Middle frontal gyrus (tissue), 1 donor: ENCODE data around the gene PPP1R13L.
"Not testable (repeated sequence)": the region's sequence is repeated elsewhere in the genome, so short reads cannot be mapped to it uniquely, and the experiment has no call there.

ENCODE experiments used
- DNase-seq: peaks from one replicate; pipeline ENCODE4 v3.0.0-alpha.2; 2015; ENCODE audit warnings: low spot score; ENCODE audit errors: extremely low spot score

The PPP1R13L gene

DNA sequence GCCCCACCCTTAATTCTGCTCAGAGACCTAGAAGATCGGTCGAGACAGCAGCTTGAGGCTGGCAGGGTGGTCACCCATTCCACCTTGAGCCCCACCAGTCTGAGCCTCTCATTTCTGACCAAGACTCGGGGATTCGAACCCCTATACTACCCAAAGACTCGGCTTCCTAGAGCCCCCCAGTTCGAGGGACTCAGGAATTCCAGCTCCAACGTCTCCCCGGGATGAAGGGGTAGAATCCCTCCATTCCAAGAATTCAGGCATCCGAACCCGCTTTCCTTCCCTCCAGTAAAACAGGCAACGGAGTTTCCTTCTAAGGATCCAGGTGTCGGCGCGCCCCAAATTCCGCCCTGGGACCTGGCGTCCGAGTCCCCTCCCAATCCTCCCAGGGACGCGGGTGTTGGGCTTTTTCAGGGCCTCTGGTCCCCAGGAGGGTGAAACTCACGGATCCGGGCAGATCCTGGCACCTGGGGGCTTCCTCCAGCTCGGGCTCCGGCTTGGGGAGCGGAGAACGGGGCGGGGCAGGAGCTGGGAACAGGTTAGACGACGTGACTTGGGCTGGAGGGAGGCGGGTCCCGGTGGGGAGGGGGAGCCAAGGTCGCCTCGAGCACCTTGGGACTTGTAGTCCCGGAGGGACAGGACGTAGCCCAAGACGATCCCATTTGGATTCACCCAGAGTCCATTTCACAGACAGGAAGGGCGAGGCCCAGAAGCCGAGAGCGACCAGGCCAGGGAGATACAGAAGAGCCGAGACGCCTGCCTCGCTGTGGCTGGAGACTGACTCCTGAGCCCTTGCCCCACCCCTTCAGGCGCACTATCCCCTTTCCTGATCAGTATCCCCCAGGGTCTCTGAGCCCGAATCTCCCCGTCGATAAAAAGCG lies at the start of gene PPP1R13L:
Gene PPP1R13L, minus strand, starts transcription at position 513 of the 878 bp plus-strand sequence. CDS start 6,751 bp downstream, outside the sequence.
- DNase-seq: no peak

DNA sequence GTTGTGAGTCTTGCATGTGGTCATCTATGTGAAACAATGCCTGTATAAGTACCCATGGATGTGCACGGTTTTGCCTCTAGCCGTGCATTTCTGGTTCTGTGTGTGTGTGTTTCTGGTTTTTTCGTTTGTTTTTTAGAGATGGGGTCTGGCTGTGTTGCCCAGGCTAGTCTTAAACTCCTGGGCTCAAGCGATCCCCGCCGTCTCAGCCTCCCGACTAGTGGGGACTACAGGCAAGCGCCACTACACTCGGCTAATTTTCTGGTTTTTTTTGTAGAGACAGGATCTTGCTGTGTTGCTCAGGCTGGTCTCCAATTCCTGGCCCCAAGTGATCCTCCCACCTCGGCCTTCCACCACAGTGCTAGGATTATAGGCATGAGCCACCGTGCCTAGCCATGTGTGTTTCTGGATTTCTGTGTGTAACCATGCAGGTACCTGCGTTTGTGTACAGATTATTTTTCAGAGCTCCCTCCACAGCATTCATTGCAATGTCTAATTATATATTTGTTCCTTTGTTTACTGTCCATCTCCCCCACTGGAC lies 47.0 kb upstream of the PPP1R13L start:
- DNase-seq: no peak

- no peak for DNase-seq
Measured at GRCh38 chr19:45451131-45451849, 46.4 kb upstream of the PPP1R13L start.

DNA sequence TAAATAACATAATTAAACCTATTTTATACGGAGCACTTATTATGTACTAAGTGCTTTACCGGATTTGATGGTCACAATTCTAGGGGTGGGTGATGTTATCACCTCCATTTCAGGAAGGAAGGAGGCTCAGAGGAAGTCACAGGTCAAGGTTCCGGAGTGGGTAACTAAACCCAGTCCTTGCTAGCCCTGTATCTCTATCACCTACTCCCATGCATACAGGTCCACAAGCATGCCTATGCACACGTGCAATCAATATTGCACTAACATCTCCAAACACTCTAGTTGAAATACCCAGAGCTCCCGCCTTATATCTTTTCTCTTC lies 45.1 kb upstream of the PPP1R13L start:
- DNase-seq: no peak

DNA sequence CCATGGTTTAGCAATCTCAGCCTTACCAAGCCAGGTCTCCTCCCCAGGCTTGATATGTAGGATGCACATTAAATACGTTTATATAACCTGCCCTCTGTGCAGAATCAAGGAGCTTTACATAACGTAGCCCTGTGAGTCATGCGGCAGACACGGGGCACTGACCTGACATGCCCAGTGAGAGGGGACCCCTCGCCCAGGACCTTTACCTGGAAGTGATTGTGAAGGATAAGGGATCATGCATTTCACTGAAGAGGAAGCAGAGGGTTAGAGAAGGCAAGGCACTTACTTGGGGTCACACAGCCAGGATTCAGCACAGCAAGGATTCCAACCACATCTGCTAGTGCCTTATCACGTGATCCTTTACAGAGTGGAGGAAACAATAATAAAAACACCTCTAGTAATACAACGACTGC lies 44.0 kb upstream of the PPP1R13L start:
- no peak for DNase-seq

GRCh38 chr19:45448425-45448756 lies 43.5 kb upstream of the PPP1R13L start:
- DNase-seq: no peak

- DNase-seq: no peak
Measured at GRCh38 chr19:45446944-45447343, 42.1 kb upstream of the PPP1R13L start.

DNA sequence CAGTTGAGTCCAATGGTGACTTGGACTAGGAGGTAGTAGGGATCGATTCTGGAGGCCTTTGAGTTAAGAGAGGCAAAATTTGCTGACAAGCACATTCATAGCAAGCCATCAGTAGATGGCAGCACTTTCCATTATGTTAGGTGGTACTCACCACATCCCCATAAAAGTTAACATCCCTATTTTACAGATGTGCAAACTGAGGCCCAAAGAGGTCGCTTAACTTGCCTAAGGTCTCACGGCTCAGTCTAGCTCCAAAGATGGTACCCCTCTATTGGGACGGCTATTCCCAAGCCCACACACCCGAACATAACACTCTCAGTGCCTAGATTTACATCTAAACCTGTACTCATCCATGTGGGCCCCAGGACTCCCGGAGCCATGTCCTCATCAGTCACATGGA lies 41.4 kb upstream of the PPP1R13L start:
- DNase-seq: no peak

GRCh38 chr19:45445139-45445538 lies 40.3 kb upstream of the PPP1R13L start:
- no peak for DNase-seq

GRCh38 chr19:45444318-45445041 lies 39.6 kb upstream of the PPP1R13L start:
- DNase-seq: peak; percentile 60

GRCh38 chr19:45443462-45444317 lies 38.8 kb upstream of the PPP1R13L start:
- DNase-seq: no peak

DNA sequence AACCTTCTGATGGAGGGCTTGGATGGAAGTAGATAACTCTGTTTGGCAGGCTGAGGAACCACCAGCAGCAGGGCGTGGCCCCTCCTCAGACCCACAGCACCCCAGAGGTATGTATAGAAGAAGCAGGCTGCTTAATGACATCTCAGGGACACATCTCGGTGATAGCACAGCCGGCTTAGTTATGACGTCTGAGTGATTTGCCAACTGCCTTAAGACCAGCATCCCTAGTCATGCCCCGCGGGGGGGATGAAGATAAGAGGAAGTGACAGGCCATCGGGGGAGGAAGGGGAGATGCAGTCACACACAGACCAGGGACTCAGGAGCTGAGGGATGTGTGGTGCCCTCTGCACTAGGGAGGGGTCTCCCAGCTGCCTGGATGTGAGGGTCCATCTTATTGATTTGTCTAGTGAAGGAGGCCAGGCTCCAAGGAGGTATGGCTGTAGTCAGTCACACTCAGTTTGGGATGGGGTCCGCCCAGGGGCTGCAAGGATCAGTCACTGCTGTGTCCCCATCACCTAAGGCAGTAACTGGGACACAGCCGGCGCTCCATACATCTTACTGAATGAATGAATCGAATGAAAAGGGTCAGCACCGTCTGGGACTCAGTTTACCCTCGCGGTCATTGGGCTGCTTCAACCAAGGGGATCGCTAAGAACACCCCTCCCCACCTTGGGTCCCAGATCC lies 38.1 kb upstream of the PPP1R13L start:
- DNase-seq: no peak

DNA sequence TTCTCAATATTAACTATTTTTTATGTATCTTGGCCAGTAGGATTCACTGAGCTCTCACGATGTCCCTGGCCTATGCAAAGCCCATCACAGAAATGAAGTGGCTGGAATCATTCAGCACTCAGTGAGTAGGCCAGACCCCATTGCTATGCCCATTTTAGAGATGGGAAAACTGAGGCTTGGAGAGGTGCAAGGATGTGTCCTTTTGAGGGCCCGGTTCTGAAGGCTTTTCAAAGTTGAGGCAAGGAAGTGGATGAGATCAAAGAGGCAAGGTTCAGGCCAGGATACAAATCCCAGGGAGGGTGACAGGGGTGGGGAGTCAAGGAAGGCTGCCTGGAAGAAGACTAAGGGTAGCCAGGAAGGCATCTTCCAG lies 37.5 kb upstream of the PPP1R13L start:
- no peak for DNase-seq

DNA sequence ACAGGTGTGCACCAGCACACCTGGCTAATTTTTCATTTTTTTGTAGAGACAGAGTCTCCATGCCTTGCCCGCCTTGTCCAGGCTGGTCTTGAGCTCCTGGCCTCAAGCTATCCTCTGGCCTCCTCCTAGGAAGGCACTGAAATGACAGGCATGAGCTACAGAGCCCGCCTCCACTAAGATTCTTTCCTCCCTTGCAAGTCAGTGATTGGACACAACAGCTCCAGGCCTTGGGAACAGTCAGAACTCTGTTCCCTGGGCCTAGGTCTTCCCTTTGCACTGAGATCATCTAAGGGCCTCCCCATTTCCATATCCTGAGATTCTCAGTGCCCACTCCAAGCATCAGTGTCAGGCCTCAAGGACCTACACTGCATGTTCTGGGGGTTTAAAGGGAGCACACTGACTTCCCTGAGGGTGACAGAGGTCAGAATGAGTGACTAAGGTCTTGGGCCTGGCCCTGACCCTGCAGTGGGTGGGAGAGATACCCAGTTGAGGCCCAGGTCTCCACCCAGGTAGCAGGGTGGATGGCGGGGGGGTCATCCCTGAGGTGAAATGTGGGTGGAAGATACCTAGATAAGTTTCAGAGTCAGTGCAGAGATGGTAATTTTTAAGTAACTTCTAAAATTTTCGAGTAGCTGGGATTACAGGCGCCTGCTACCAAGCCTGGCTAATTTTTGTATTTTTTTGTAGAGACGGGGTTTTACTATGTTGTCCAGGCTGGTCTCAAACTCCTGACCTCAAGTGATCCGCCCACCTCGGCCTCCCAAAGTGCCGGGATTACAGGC lies 36.2 kb upstream of the PPP1R13L start:
- no peak for DNase-seq

DNA sequence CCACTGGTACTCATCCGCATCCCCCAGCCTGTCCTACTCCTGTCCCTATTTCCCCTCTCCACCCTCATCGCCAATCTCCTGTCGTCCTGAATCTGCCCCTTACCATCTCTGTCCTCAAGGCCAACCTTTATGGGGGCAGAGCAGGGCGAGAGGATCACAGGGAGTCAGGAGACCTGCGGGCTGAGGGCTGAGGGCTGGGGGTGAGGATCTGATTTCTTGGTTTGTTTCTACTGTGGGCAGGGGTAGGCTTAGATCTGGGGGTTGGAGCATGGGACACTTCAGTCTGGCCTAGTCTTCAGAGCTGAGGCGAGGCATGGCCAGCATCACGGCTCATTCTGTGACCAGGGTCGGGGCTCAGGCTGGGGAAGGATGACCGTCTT lies 35.4 kb upstream of the PPP1R13L start:
- DNase-seq: no peak

DNA sequence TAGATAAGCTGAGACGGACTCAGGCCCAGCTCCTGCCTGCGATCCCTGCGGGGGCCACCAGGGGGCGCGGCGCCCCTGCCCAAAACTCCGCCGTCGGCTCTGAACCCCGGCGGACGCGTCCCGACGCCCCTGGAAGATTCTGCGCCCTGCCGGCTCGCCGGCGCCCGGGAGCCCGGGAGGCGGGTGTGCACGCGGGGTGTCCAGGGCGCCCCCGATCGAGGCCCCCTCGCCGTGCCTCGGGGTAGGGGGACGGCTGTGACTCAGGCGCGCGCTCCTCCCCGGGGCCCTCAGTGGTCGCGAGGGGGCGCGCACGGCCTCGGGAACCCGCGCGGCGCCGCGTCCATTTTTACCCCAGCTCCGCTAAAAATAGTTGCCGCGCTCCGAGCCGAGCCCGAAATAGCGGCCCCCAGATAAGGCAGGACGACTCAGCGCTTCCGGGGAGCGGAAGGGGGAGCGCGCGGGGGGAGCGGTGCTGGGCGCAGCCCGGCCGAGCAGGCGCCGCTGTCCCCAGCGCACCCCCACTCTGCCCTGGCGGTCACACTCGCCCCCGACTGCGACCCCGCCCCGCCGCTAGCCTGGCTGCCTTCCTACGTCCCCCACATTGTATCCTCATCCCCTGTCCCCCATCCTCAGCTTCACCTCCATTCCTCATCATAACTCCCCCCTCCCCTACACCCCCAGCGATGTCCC lies 34.8 kb upstream of the PPP1R13L start:
- peak; percentile 68 for DNase-seq

DNA sequence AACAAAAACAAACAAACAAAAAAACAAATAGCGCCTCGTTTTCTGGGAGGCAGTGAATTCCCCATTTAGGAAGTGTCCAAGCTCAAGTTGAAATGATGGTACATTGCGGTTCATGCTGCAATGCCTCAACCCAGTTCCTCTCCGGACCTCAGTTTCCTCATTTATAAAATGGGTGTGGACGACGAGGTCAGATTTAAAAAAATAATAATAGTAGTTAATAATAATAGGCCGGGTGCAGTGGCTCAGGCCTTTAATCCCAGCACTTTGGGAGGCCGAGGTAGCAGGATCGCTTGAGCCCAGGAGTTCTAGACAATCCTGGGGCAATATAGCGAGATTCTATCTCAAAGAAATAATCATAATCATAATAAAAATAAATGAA lies 34.3 kb upstream of the PPP1R13L start:
- no peak for DNase-seq

- no peak for DNase-seq
Measured at GRCh38 chr19:45437328-45437727, 32.5 kb upstream of the PPP1R13L start.

DNA sequence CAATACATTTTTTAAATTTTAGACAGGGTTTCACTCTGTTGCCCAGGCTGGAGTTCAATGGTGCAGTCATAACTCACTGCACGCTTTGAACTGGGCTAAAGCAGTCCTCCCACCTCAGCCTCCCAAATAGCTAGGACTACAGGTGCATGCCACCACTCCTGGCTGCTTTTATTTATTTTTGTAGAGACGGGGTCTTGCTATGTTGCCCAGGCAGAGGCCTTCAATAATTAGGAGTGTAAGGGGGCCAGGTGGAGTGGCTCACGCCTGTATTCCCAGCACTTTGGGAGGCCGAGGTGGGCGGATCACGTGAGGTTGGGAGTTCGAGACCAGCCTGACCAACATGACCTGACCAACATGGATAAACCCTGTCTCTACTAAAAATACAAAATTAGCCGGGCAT lies 27.7 kb upstream of the PPP1R13L start:
- not testable (repeated sequence) for DNase-seq
